Brain microvascular endothelial cell (primary cell): Measurements from ENCODE around the gene SDC1.

Source experiments
- DNase-seq: peaks from one replicate; pipeline ENCODE4 v3.0.0-alpha.2; 2020
- H3K27ac ChIP-seq: fragments of 250-450 bp; sonication (Bioruptor Pico); 2 replicates; pipeline ENCODE4 v1.5.1; 2020; ENCODE audit warnings: mild to moderate bottlenecking, moderate library complexity
- H3K27me3 ChIP-seq: fragments of 250-450 bp; sonication (Bioruptor Pico); replicated peaks from 2 replicates; pipeline ENCODE4 v1.5.1; 2020; ENCODE audit warnings: mild to moderate bottlenecking
- H3K36me3 ChIP-seq: fragments of 250-450 bp; sonication (Bioruptor Pico); replicated peaks from 2 replicates; pipeline ENCODE4 v1.5.1; 2020; ENCODE audit warnings: mild to moderate bottlenecking
- H3K4me3 ChIP-seq: 2 replicates; pipeline ENCODE4 v1.5.1; 2011; ENCODE audit warnings: low read depth, mild to moderate bottlenecking, control low read depth, low read length, moderate library complexity
- CTCF ChIP-seq: IDR thresholded peaks from 2 replicates; pipeline ENCODE4 v1.5.1; 2011; ENCODE audit warnings: low read depth, mild to moderate bottlenecking, moderate library complexity, low read length, control low read depth, inconsistent platforms; ENCODE audit errors: missing control alignments
- in situ Hi-C: cut with HindIII; loops from 2 replicates; pipeline ENCODE4 v1.10.0; 2017; ENCODE audit warnings: low sequenced_read_pairs, low pct_ligation_motif_present

The SDC1 gene

GRCh38 chr2:20181761-20182160 is 43.2 kb downstream of the SDC1 start:
- no peak overlapping the region for H3K27ac ChIP-seq
- H3K27me3 ChIP-seq: no peaks in the 10 kb centered on the region
- in situ Hi-C loops: no loop called here
- no peak for TF ChIP-seq CTCF
- no peak for DNase-seq
- H3K4me3 ChIP-seq: no peak overlapping the region
- no peaks in the 10 kb centered on the region for H3K36me3 ChIP-seq

GRCh38 chr2:20180676-20181648 is 44.0 kb downstream of the SDC1 start:
- TF ChIP-seq CTCF: no peak
- Histone ChIP-seq H3K36me3 (no peaks in the 10 kb centered on the region), H3K27me3 (no peaks in the 10 kb centered on the region), H3K27ac (no peak overlapping the region), H3K4me3 (no peak overlapping the region)
- DNase-seq: no peak
- in situ Hi-C loops: no loop called here

DNA sequence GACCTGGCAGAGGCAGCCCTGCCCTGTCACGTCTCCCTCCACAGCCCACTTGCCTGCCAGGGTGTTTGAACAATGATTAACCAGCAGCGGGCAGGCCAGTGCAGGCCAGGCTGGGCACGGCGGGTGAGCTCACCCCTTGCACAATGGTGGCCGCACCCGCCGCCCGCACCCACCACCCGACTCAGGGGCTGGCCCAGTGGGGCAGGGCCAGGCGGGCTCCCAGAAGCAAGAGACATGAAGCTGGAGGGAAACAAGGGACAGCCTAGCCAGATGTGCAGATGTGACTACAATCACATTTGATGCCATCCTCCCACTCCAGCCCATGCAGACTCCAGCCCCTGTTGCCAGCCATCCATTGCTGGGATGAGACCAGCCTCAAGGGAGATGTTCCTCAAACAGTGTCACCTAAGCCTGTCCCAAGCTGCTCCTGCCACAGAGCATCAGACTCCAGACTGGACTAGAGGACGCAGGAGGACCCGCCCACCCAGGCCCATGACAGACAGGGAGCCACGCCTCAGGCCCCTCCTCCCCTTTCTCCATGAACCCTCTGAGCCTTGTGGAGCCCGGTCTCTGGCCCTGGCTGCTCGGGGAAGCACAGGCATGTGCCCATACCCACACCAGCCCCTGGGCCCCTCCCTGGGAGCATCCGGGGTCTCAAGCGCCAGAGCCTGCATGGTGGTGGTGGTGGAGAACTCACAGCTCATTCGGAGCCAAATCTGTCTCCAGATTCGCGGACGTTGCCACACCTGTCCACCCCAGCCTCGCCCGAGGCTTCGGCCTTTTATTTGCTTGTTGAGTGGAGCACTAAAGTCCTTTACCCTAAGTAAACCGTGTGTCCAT is 45.0 kb downstream of the SDC1 start:
- H3K36me3 ChIP-seq: no peaks in the 10 kb centered on the region
- in situ Hi-C loops: no loop called here
- no peak overlapping the region for H3K27ac ChIP-seq
- no peak for DNase-seq
- H3K27me3 ChIP-seq: no peaks in the 10 kb centered on the region
- TF ChIP-seq CTCF: no peak
- H3K4me3 ChIP-seq: no peak overlapping the region

DNA sequence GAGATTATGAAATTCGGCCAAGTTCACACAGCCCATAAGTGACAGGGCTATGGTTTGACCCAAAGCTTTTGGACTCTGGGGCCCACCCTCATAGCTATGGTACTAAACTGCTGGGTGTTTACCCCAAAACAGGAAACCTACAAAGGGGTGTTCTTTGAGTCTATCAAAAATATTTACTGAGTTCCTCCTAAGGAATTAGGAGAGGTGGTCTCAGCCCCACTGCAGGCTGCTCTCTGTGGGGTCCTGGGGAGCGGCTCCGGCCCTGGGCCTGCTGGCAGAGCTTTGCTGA is 45.5 kb downstream of the SDC1 start:
- Histone ChIP-seq H3K4me3 (no peak overlapping the region), H3K27ac (no peak overlapping the region), H3K27me3 (no peaks in the 10 kb centered on the region), H3K36me3 (no peaks in the 10 kb centered on the region)
- in situ Hi-C loops: no loop called here
- TF ChIP-seq CTCF: no peak
- DNase-seq: no peak

- no peak for TF ChIP-seq CTCF
- Histone ChIP-seq H3K27me3 (no peaks in the 10 kb centered on the region), H3K27ac (no peak overlapping the region), H3K36me3 (no peaks in the 10 kb centered on the region), H3K4me3 (no peak overlapping the region)
- in situ Hi-C loops: no loop called here
- DNase-seq: no peak
Observed at GRCh38 chr2:20178666-20179465, 46.1 kb downstream of the SDC1 start.
